GM21825 (cell line): ENCODE measurements around the gene TUBB2B.

ENCODE experiments used
- ATAC-seq: cut with Tn5 transposase; IDR thresholded peaks from one replicate; pipeline ENCODE4 v1.9.1; 2021; ENCODE audit warnings: mild to moderate bottlenecking, moderate library complexity; ENCODE audit not compliant: unreplicated experiment

Gene TUBB2B

GRCh38 chr6:3235486-3235885 lies 8.0 kb upstream of the TUBB2B start:
- ATAC-seq = no peak

- no peak for ATAC-seq
Observed at GRCh38 chr6:3233904-3234303, 6.5 kb upstream of the TUBB2B start.

GRCh38 chr6:3233321-3233720 lies 5.9 kb upstream of the TUBB2B start:
- ATAC-seq = no peak

- ATAC-seq = no peak
Observed at GRCh38 chr6:3232017-3232945, 4.8 kb upstream of the TUBB2B start.

- ATAC-seq = no peak
Observed at GRCh38 chr6:3231247-3232016, 4.0 kb upstream of the TUBB2B start.

- ATAC-seq = no peak
Observed at GRCh38 chr6:3230900-3231246, 3.4 kb upstream of the TUBB2B start.

- ATAC-seq = no peak
Observed at GRCh38 chr6:3230256-3230882, 2.9 kb upstream of the TUBB2B start.

- ATAC-seq = no peak
Observed at GRCh38 chr6:3229566-3230178, 2.2 kb upstream of the TUBB2B start.

GRCh38 chr6:3228771-3229565 lies 1.5 kb upstream of the TUBB2B start:
- ATAC-seq = no peak

GRCh38 chr6:3228046-3228671 lies 706 bp upstream of the TUBB2B start:
- no peak for ATAC-seq

GRCh38 chr6:3226481-3227362 lies 731 bp downstream of the TUBB2B start:
- no peak for ATAC-seq

GRCh38 chr6:3226042-3226441 lies 1.4 kb downstream of the TUBB2B start:
- ATAC-seq = no peak

GRCh38 chr6:3222506-3223038 lies 4.9 kb downstream of the TUBB2B start:
- no peak for ATAC-seq

GRCh38 chr6:3221578-3221977 lies 5.9 kb downstream of the TUBB2B start:
- no peak for ATAC-seq

- no peak for ATAC-seq
Observed at GRCh38 chr6:3220366-3220765, 7.1 kb downstream of the TUBB2B start.

- ATAC-seq = no peak
Observed at GRCh38 chr6:3218266-3218665, 9.2 kb downstream of the TUBB2B start.

GRCh38 chr6:3217286-3217685 lies 10.2 kb downstream of the TUBB2B start:
- no peak for ATAC-seq

GRCh38 chr6:3214898-3215297 lies 12.6 kb downstream of the TUBB2B start:
- ATAC-seq = no peak

GRCh38 chr6:3213334-3213695 lies 14.1 kb downstream of the TUBB2B start:
- ATAC-seq = no peak
